Esophagus muscularis mucosa (tissue), 4 donors: ENCODE results near the gene SLC7A7. TPM values are rescaled to one million over a fixed set of nuclear protein-coding genes. Genes with fewer than 3 reads are reported as not detected.

Experiments used
- DNase-seq: peaks from one replicate; pipeline ENCODE4 v3.0.0-alpha.2; 2017; ENCODE audit errors: extremely low spot score
- H3K27ac ChIP-seq, 4 donors: fragments of 200-600 bp; sonication (generic); replicated peaks in 1 of 4; 1 replicate in 3 of 4; 2 replicates in 1 of 4; pipeline ENCODE4 v1.5.1; 2016 to 2019; ENCODE audit warnings: mild to moderate bottlenecking in 1 of 4
- H3K27me3 ChIP-seq, 4 donors: fragments of 200-600 bp; sonication (generic); one replicate each; pipeline versions ENCODE4 v1.5.1 to v1.6.0; 2016 to 2019
- H3K36me3 ChIP-seq, 4 donors: fragments of 200-600 bp; sonication (generic); one replicate each; pipeline ENCODE4 v1.5.1; 2016 to 2019
- H3K4me1 ChIP-seq, 4 donors: fragments of 200-600 bp; sonication (generic); one replicate each; pipeline ENCODE4 v1.5.1; 2016 to 2019
- H3K4me3 ChIP-seq, 4 donors: fragments of 200-600 bp; sonication (generic); 1 replicate in 2 of 4; 2 replicates in 2 of 4; pipeline ENCODE4 v1.5.1; 2016 to 2019; ENCODE audit warnings: mild to moderate bottlenecking in 4 of 4, moderate library complexity in 1 of 4
- H3K9me3 ChIP-seq, 4 donors: fragments of 200-600 bp; sonication (generic); 1 replicate in 3 of 4; 2 replicates in 1 of 4; pipeline ENCODE4 v1.5.1; 2016 to 2019
- EP300 ChIP-seq: sonication (generic); formaldehyde crosslinking; IDR thresholded peaks from one replicate; pipeline ENCODE4 v1.6.1; 2017; ENCODE audit warnings: antibody characterized with exemption
- POLR2A ChIP-seq: fragments of 450-650 bp; IDR thresholded peaks from one replicate; pipeline ENCODE4 v1.6.1; 2017; ENCODE audit warnings: antibody characterized with exemption, moderate library complexity, mild to moderate bottlenecking, low read depth
- POLR2AphosphoS5 ChIP-seq, 2 donors: sonication (generic); formaldehyde crosslinking; IDR thresholded peaks; one replicate each; pipeline ENCODE4 v1.6.1; 2017; ENCODE audit warnings: antibody characterized with exemption in 2 of 2
- WGBS: methylation state at CpG from one replicate; pipeline ENCODE4 v1.1.5; 2018; 5-methylcytosine and 5-hydroxymethylcytosine counted together
- intact Hi-C: fragments of 100-400 bp; cut with DNase I; formaldehyde crosslinking; loops from one replicate; pipeline ENCODE4 v1.15.1; 2023
- total RNA-seq, 4 donors: library from RNA; depleted of rRNA; stranded (reverse); fragments of >200 nt; gene quantifications; one replicate each; pipeline versions ENCODE4 v1.1.0 to v1.2.1, GENCODE V29; 2016
- TF ChIP-seq, protein P1 (sequence below), 3 experiments: fragments of 200-600 bp in 2 of 3; fragments of 450-650 bp in 1 of 3; sonication (generic) in 2 of 3; IDR thresholded peaks; one replicate each; pipeline ENCODE4 v1.5.1; 2017 to 2019; ENCODE audit warnings: antibody characterized with exemption in 3 of 3, mild to moderate bottlenecking in 2 of 3, moderate library complexity in 1 of 3

SLC7A7 gene
- total RNA-seq, 4 donors from 2014 or later: 9.6 to 22.9 (median 15.3) TPM

- H3K27ac ChIP-seq: peak overlapping the region; percentile 93 to 97 (median 95)
- TF ChIP-seq POLR2A: no peak
- TF ChIP-seq, protein P1, sequence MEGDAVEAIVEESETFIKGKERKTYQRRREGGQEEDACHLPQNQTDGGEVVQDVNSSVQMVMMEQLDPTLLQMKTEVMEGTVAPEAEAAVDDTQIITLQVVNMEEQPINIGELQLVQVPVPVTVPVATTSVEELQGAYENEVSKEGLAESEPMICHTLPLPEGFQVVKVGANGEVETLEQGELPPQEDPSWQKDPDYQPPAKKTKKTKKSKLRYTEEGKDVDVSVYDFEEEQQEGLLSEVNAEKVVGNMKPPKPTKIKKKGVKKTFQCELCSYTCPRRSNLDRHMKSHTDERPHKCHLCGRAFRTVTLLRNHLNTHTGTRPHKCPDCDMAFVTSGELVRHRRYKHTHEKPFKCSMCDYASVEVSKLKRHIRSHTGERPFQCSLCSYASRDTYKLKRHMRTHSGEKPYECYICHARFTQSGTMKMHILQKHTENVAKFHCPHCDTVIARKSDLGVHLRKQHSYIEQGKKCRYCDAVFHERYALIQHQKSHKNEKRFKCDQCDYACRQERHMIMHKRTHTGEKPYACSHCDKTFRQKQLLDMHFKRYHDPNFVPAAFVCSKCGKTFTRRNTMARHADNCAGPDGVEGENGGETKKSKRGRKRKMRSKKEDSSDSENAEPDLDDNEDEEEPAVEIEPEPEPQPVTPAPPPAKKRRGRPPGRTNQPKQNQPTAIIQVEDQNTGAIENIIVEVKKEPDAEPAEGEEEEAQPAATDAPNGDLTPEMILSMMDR (IDR thresholded peaks at IDR 0.05): no peak
- no peak for TF ChIP-seq EP300
- TF ChIP-seq POLR2AphosphoS5 (IDR thresholded peaks at IDR 0.05): no peak
- intact Hi-C loops: no loop called here
- H3K27me3 ChIP-seq: no peaks in the 10 kb centered on the region
- peaks cover 24 to 67% (median 64%) of the 10 kb centered on the region in 4 donors for H3K4me1 ChIP-seq
- WGBS: 14% methylated on average over 6 of the region's 6 CpGs
- H3K9me3 ChIP-seq: no peaks in the 10 kb centered on the region
- H3K4me3 ChIP-seq: peak overlapping the region; percentile 84 to 94 (median 90)
- DNase-seq: no peak
- H3K36me3 ChIP-seq: peaks cover 29 to 48% (median 42%) of the 10 kb centered on the region in 4 donors
These were observed 23.4 kb upstream of the SLC7A7 start for GRCh38 chr14:22838631-22839041.

DNA sequence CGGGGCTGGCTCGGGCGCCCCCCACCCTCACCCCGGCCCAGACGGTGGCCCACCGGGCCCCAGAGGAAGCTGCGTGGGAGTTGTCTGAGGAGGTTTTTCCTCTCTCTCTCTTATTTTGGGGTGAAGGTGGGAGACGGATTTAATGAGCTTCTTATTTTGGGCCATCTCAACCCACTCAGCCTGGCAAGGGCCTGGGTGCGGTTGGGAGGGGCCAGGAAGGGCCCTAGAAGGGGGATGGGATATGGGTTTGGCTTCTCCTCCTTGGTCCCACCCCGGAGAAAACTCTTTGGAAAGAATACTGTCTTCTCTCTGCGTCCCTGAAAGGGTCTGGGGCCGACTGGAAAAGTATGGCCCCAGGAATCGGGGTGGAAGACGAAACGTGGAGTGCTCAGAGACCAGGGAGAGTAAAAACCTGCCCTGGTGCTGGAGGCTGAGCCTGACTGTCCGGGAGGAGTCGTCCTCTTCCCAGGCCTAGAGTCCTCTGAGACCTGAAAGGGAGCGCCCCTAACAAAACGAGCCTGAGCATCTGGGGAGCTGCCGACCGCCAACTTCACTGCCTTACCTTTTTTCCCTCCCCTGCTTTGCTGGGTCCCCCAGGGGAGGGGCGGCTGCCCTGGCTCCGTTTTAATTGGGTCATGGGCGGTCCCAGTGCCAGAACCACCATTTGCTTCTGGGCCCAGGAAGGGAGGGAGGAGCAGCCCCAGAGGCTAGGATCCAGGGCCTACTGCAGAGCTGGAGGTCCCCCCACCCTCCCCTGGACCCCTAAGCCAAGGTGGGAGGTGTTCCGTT, 22.7 kb upstream of the SLC7A7 start:
- Histone ChIP-seq H3K9me3 (no peaks in the 10 kb centered on the region), H3K27ac (peak overlapping the region; percentile 93 to 97 (median 95)), H3K4me3 (peak overlapping the region; percentile 84 to 94 (median 90)), H3K36me3 (peaks cover 24 to 46% (median 41%) of the 10 kb centered on the region in 4 donors), H3K4me1 (peaks cover 24 to 65% (median 59%) of the 10 kb centered on the region in 4 donors), H3K27me3 (no peaks in the 10 kb centered on the region)
- TF ChIP-seq, protein P1 (IDR thresholded peaks at IDR 0.05): no peak
- peak; percentile 45 for TF ChIP-seq POLR2A
- no peak for TF ChIP-seq EP300
- TF ChIP-seq POLR2AphosphoS5 (IDR thresholded peaks at IDR 0.05): peak; percentile 46 to 84
- DNase-seq: no peak
- 19% methylated on average over 14 of the region's 25 CpGs for WGBS
- intact Hi-C loops: loop anchor here (2.0 kb wide), 1 partner anchor 13 kb away; no protein-coding TSS in a partner anchor

DNA sequence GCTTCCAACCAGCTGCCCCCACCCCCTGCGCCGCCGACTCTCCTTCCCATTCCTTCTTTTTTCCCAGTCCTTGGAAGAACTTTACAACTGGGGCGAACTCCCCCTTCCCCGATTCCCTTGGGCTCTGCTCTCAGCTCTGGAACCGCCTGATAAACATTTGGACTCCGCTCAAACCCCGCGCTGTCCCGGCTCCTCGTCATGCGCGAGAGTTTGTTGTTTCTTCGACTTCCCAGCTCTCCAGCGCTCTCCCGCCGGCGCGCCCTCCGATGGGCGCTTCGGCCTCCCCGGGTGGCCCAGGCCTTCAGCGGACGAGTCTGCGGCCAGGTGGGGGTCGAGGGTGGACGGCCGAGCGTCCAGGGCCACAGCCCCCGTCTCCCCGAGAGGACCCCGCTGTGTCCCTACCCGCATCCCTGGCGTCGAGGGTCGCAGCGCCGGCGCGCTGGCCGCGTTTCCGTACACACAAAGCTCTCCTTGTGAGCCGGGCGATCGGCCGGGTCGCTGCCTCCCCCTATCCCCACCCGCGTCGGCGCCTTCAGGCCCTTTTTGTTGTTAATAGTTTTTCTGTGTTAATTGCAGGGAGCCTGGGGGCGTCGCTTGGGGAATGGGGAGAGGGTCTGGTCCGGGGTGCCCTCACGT, 22.0 kb upstream of the SLC7A7 start:
- Histone ChIP-seq H3K27me3 (no peaks in the 10 kb centered on the region), H3K9me3 (no peaks in the 10 kb centered on the region), H3K4me3 (peak overlapping the region; percentile 84 to 94 (median 90)), H3K36me3 (peaks cover 17 to 39% (median 35%) of the 10 kb centered on the region in 4 donors), H3K27ac (peak overlapping the region; percentile 93 to 97 (median 95)), H3K4me1 (peaks cover 24 to 58% (median 52%) of the 10 kb centered on the region in 4 donors)
- no peak for DNase-seq
- 2% methylated on average over 44 of the region's 57 CpGs for WGBS
- TF ChIP-seq, protein P1 (IDR thresholded peaks at IDR 0.05): no peak
- TF ChIP-seq POLR2A: no peak
- TF ChIP-seq EP300: no peak
- peak in 1 of 2 donors; percentile 52 for TF ChIP-seq POLR2AphosphoS5 (IDR thresholded peaks at IDR 0.05)
- intact Hi-C loops: loop anchor here (2.0 kb wide), 1 partner anchor 14 kb away; no protein-coding TSS in a partner anchor

DNA sequence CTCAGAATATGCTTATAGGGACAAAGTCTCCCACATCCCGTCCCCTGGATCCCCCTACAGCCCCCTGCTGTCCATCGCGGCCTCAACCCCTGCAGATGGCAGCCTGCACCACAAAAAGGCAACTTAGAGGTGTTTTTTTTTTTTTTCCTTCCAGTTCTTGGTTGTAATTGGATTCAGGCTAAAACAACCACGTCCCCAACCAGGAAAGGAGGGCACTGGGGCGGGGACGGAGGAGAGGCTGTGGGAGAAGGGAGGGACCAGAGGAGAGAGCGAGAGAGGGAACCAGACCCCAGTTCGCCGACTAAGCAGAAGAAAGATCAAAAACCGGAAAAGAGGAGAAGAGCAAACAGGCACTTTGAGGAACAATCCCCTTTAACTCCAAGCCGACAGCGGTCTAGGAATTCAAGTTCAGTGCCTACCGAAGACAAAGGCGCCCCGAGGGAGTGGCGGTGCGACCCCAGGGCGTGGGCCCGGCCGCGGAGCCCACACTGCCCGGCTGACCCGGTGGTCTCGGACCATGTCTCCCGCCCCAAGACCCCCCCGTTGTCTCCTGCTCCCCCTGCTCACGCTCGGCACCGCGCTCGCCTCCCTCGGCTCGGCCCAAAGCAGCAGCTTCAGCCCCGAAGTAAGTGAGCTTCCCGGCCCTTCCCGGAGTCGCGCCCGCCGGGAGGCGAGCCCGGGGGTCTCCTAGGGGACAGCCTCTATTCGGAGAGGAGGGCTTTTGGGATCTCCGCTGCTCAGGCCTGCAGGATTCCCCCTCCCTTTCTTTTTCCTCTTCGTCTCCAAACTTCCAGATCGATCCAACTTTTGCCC, 21.3 kb upstream of the SLC7A7 start, which contains the start of gene MMP14:
MMP14 (plus strand) TSS at position 285 of the 813 bp plus-strand sequence; CDS start at position 518, 233 bp downstream.
- H3K4me3 ChIP-seq: peak within 1 kb of the TSS; percentile 84 to 94 (median 90)
- intact Hi-C loops: loop anchor here (2.0 kb wide), 1 partner anchor 14 kb away; no protein-coding TSS in a partner anchor
- DNase-seq: peak; percentile 96
- peaks cover 24 to 51% (median 45%) of the 10 kb centered on the region in 4 donors for H3K4me1 ChIP-seq
- TF ChIP-seq POLR2AphosphoS5 (IDR thresholded peaks at IDR 0.05): peak; percentile 86 to 93
- TF ChIP-seq POLR2A: peak; percentile 72
- no peak for TF ChIP-seq EP300
- TF ChIP-seq, protein P1 (IDR thresholded peaks at IDR 0.05): peak; percentile 44 to 63 (median 53)
- H3K9me3 ChIP-seq: no peaks in the 10 kb centered on the region
- no peaks in the 10 kb centered on the region for H3K27me3 ChIP-seq
- peaks cover 11 to 32% (median 28%) of the 10 kb centered on the region in 4 donors for H3K36me3 ChIP-seq
- WGBS: 2% methylated on average over 33 of the region's 46 CpGs
- peak within 1 kb of the TSS; percentile 93 to 97 (median 95) for H3K27ac ChIP-seq
